Heart left ventricle (tissue), 16 donors: ENCODE results near the gene TRIP4. TPM values are rescaled to one million over a fixed set of nuclear protein-coding genes. Genes with fewer than 3 reads are reported as not detected.

Experiments used
- ATAC-seq, 4 donors: fragments of 200-7000 bp; cut with Tn5 transposase; one replicate each; pipeline ENCODE4 v1.9.1; 2020 to 2022; ENCODE audit warnings: moderate library complexity in 4 of 4, mild to moderate bottlenecking in 3 of 4, moderate number of reproducible peaks in 1 of 4
- DNase-seq, 5 donors: peaks; one replicate each; pipeline ENCODE4 v3.0.0-alpha.2; 2020
- H3K27ac ChIP-seq, 12 donors: fragments of 200-600 bp; sonication (generic) in 4 of 12; one replicate each; pipeline versions ENCODE4 v1.5.0 to v1.8.0; 2016 to 2022; ENCODE audit warnings: mild to moderate bottlenecking in 2 of 12
- H3K27me3 ChIP-seq, 9 donors: fragments of 200-600 bp; sonication (generic) in 2 of 9; one replicate each; pipeline versions ENCODE4 v1.5.1 to v1.8.0; 2016 to 2022; ENCODE audit warnings: mild to moderate bottlenecking in 3 of 9
- H3K36me3 ChIP-seq, 9 donors: fragments of 200-600 bp; sonication (generic) in 2 of 9; one replicate each; pipeline versions ENCODE4 v1.5.0 to v1.8.0; 2018 to 2022; ENCODE audit warnings: mild to moderate bottlenecking in 2 of 9
- H3K4me1 ChIP-seq, 12 donors: fragments of 200-600 bp; sonication (generic) in 4 of 12; one replicate each; pipeline versions ENCODE4 v1.5.0 to v1.8.0; 2016 to 2022; ENCODE audit warnings: mild to moderate bottlenecking in 3 of 12
- H3K4me3 ChIP-seq, 12 donors: fragments of 200-600 bp; sonication (generic) in 4 of 12; one replicate each; pipeline versions ENCODE4 v1.5.0 to v1.8.0; 2017 to 2022; ENCODE audit warnings: mild to moderate bottlenecking in 9 of 12, moderate library complexity in 4 of 12
- H3K9me3 ChIP-seq, 12 donors: fragments of 200-600 bp; sonication (generic) in 4 of 12; one replicate each; pipeline versions ENCODE4 v1.5.0 to v1.8.0; 2016 to 2022; ENCODE audit warnings: mild to moderate bottlenecking in 1 of 12
- CTCF ChIP-seq, 12 donors: fragments of 200-600 bp; sonication (generic) in 4 of 12; IDR thresholded peaks; one replicate each; pipeline versions ENCODE4 v1.5.0 to v1.8.0; 2018 to 2022; ENCODE audit warnings: antibody characterized with exemption in 12 of 12, mild to moderate bottlenecking in 5 of 12
- POLR2A ChIP-seq, 2 donors: fragments of 450-650 bp; IDR thresholded peaks; one replicate each; pipeline ENCODE4 v1.6.1; 2017; ENCODE audit warnings: antibody characterized with exemption in 2 of 2, mild to moderate bottlenecking in 2 of 2, moderate library complexity in 2 of 2
- WGBS, 4 donors: extraction: QIAGEN DNeasy Blood & Tissue Kit in 2 of 4; methylation state at CpG; one replicate each; pipeline versions ENCODE4 v1.1.5 to v1.1.7; 2013 to 2018; 5-methylcytosine and 5-hydroxymethylcytosine counted together
- intact Hi-C, 10 donors: fragments of 100-400 bp; cut with DNase I; formaldehyde crosslinking; loops; one replicate each; pipeline versions ENCODE4 v1.11.1 to v1.14.2; 2022
- polyA plus RNA-seq, 2 donors: library from polyadenylated mRNA; stranded (reverse); fragments of 200-250 nt; gene quantifications; one replicate each; pipeline ENCODE4 v1.2.3, GENCODE V29; 2013
- total RNA-seq, 9 donors: library from RNA; depleted of rRNA in 2 of 9; stranded (reverse); fragments of >200 nt in 2 of 9; fragmentation: NEBNext Ultra II Directional in 3 of 9; extraction: Animal tissue kit (Norgen Biotek cat#: 25700) in 3 of 9; gene quantifications; one replicate each; pipeline versions ENCODE4 v1.1.0 to v1.2.4, GENCODE V29; 2016 to 2023
- donor health status: ischemic (EF 13 %, LVEDD 7.1; RV severe dilation, severe dysfunction).
- donor health status: healthy with polysubstance abuse.
- donor health status: DM: no; HTN: yes; CAD: no.
- donor health status: DM: no; HTN: no; CAD: no.
- donor health status: ischemic (EF 25% LVEDD 6.9; RV normal size, moderate dysfunction).
- donor health status: ischemic (EF 25% LVEDD 5.7; RV mildly dilated, moderate dysfunction).
- donor health status: healthy.
- donor health status: DM: yes; HTN: yes; CAD: no.
- donor health status: ischemic (EF 35%, LVEDD 5.7; RV mildly dilated, moderate dysfunction).
- donor health status: nonischemic (EF 11% LVEDD 7.7; RV severe dilation, severe dysfunction).
- donor health status: DM: yes; HTN: yes; CAD: no.
- donor health status: PGD.
- donor health status: ischemic (EF 29% LVEDD 5.4; RV normal size, mild dysfunction).
- donor health status: nonischemic (EF 23%, LVEDD 6.1; RV moderate dilation, normal function).

Gene TRIP4
- total and polyA plus RNA-seq, 11 donors: 5.9 to 22.7 (median 15.1) TPM

DNA sequence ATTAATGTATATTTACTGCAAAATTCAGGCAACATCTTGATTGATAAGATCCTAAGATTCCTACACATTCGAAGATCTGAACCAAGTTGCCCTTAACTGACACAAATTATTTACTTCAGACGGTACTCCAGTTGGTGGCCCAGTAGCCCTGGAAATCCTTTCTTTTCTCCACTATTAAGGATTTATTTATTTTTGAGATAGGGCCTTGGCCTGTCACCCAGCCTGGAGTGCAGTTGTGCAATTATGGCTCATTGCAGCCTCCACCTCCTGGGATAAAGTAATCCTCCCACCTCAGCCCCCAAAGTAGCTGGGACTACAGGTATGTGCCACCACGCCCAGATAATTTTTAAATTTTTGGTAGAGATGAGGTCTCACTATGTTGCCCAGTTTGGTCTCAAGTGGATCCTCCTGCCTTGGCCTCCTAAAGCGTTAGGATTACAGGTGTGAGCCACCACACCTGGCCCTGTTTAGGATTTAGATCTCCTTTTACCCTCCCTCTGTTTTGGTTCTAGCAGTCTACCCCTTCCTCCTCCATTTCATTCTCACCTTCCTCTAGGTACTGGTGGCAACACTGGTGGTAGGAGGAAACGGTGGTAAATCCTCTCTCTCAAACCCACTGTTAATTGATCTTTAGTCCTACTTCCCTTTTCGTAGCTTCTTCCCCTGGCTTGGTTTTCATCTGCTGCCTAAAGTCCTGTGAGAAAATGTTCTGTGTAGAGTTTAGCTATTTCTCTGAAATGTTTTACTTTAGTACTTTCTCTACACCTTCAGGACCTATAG lies 60.1 kb downstream of the TRIP4 start:
- intact Hi-C loops: no loop called here
- Histone ChIP-seq H3K36me3 (peaks cover 0 to 60% (median 44%) of the 10 kb centered on the region in 9 donors), H3K4me1 (peaks cover 0 to 23% (median 5%) of the 10 kb centered on the region in 12 donors), H3K9me3 (no peaks in the 10 kb centered on the region), H3K27ac (no peak overlapping the region), H3K27me3 (no peaks in the 10 kb centered on the region), H3K4me3 (no peak overlapping the region)
- WGBS, 4 donors: 91 to 95% (median 94%) methylated on average over 6 of the region's 6 CpGs
- ATAC-seq (no peak), DNase-seq (no peak)
- TF ChIP-seq POLR2A (IDR thresholded peaks at IDR 0.05): no peak
- TF ChIP-seq CTCF (IDR thresholded peaks at IDR 0.05): no peak

DNA sequence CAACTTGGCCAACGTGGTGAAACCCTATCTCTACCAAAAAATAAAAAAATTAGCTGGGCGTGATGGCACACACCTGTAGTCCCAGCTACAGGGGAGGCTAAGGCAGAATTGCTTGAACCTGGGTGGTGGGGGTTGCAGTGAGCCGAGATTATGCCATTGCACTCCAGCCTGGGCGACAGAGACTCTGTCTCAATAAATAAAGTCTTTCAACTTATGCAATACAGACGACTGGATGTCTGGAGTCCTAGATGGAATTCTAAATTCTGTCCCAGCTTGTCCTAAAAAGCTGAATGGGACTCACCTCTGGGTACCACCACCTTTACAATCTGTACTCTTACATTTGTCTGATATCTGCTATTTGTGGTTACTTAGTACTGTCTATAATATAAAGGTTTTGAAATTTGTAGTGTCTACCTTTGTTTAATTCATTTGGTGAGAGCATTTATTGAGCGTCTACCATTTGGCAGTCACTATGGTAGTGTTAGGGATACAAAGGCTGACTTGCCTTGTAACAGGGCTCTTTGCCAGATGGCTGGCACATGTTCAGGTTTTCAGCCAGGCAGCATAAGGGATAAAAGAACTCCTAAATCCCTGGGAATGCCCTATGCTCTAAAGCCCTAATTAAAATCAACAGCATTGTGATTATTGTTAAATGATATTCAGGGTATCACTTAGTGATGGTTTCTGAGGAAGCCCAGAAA lies 65.5 kb downstream of the TRIP4 start:
- H3K9me3 ChIP-seq: no peaks in the 10 kb centered on the region
- intact Hi-C loops: no loop called here
- peak overlapping the region in 1 of 12 donors; percentile 19 for H3K27ac ChIP-seq
- H3K4me1 ChIP-seq: peaks cover 0 to 33% (median 5%) of the 10 kb centered on the region in 12 donors
- no peak for TF ChIP-seq POLR2A (IDR thresholded peaks at IDR 0.05)
- peak in 4 of 5 donors; percentile 40 to 65 (median 44) for DNase-seq
- ATAC-seq: peak in 3 of 4 donors; percentile 44 to 63 (median 54)
- 73 to 83% (median 77%) methylated on average over 6 of the region's 6 CpGs for WGBS, 4 donors
- H3K36me3 ChIP-seq: peaks cover 0 to 47% (median 35%) of the 10 kb centered on the region in 9 donors
- no peak overlapping the region for H3K4me3 ChIP-seq
- no peaks in the 10 kb centered on the region for H3K27me3 ChIP-seq

DNA sequence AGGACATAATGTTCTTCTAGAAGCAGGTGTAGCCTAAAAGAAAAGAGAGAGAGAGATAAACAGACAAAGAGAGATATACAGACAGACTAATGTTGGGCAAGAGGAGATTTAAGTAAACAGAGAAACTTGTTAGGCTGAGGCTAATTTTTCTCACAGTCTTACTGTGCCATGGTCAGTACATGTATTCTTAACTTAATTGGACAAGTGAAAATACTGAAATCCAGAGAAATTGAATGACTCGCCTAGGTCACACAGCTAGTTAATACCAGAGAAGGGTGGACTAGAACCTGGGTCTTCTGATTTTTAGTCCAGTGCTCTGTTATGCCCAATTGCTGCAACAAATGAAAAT lies 66.0 kb downstream of the TRIP4 start:
- DNase-seq: no peak
- Histone ChIP-seq H3K36me3 (peaks cover 0 to 42% (median 30%) of the 10 kb centered on the region in 9 donors), H3K27ac (peak overlapping the region in 1 of 12 donors; percentile 19), H3K9me3 (no peaks in the 10 kb centered on the region), H3K4me3 (no peak overlapping the region), H3K27me3 (no peaks in the 10 kb centered on the region), H3K4me1 (peaks cover 0 to 33% (median 5%) of the 10 kb centered on the region in 12 donors)
- 94 to 100% (median 98%) methylated on average over 1 of the region's 1 CpG for WGBS, 4 donors
- intact Hi-C loops: no loop called here
- TF ChIP-seq POLR2A (IDR thresholded peaks at IDR 0.05): no peak
- TF ChIP-seq CTCF (IDR thresholded peaks at IDR 0.05): no peak
- no peak for ATAC-seq

GRCh38 chr15:64454282-64454681 lies 66.6 kb downstream of the TRIP4 start:
- ATAC-seq (no peak), DNase-seq (no peak)
- Histone ChIP-seq H3K9me3 (no peaks in the 10 kb centered on the region), H3K4me3 (no peak overlapping the region), H3K4me1 (peaks cover 0 to 33% (median 5%) of the 10 kb centered on the region in 12 donors), H3K27me3 (no peaks in the 10 kb centered on the region), H3K36me3 (peaks cover 0 to 36% (median 24%) of the 10 kb centered on the region in 9 donors), H3K27ac (peak overlapping the region in 1 of 12 donors; percentile 19)
- TF ChIP-seq POLR2A (IDR thresholded peaks at IDR 0.05): no peak
- no peak for TF ChIP-seq CTCF (IDR thresholded peaks at IDR 0.05)
- intact Hi-C loops: no loop called here
